ENCODE data around the gene GLIPR1.
A peak's percentile ranks its signal among the peaks of the same experiment; 100 is the strongest.
"Not testable (repeated sequence)": the region's sequence is repeated elsewhere in the genome, so short reads cannot be mapped to it uniquely, and the experiment has no call there.

The GLIPR1 gene

DNA sequence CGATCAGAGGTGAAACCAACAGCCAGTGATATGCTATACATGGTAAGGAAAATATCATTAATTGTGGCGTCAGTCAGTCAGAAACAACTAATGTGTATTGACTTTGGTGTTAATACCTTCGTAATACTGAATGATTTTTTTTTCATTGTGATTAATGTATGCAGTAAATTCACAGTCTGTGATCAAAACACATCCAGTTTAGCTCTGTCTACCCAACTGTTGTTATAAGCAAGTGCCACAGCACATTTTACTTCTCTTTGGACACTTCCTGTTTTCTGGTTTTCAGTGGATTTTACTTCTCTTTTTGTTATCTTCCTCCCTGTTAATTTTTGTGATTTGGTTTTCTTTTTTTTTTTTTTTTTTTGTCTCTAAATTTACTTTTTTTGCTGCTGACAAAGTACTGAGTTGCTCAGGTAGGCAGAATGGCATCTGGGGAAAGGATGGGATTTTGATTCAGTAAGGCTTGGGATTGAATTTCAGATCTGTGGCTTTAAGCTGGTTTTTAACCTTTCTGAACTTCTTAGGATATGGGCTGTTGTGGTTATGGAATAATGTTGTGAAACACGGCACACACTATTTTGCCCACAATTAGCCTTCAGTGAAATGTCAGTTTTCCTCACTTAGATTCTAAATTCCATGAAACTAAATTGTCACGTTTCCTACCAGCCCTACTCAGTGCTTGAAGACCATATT lies 604 bp downstream of the GLIPR1 start:
- Mint-ChIP-seq H3K9me3 (no peaks in the 10 kb centered on the region), H3K4me1 (peaks cover 27% of the 10 kb centered on the region), H3K4me3 (peak overlapping the region; percentile 56 to 86 (median 62)), H3K27ac (peak overlapping the region; percentile 29 to 93 (median 84)), H3K36me3 (ENCODE audit: low read depth) (no peaks in the 10 kb centered on the region), H3K27me3 (ENCODE audit: low read depth) (no peaks in the 10 kb centered on the region)
- TF ChIP-seq, protein P1, sequence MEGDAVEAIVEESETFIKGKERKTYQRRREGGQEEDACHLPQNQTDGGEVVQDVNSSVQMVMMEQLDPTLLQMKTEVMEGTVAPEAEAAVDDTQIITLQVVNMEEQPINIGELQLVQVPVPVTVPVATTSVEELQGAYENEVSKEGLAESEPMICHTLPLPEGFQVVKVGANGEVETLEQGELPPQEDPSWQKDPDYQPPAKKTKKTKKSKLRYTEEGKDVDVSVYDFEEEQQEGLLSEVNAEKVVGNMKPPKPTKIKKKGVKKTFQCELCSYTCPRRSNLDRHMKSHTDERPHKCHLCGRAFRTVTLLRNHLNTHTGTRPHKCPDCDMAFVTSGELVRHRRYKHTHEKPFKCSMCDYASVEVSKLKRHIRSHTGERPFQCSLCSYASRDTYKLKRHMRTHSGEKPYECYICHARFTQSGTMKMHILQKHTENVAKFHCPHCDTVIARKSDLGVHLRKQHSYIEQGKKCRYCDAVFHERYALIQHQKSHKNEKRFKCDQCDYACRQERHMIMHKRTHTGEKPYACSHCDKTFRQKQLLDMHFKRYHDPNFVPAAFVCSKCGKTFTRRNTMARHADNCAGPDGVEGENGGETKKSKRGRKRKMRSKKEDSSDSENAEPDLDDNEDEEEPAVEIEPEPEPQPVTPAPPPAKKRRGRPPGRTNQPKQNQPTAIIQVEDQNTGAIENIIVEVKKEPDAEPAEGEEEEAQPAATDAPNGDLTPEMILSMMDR (IDR thresholded peaks at IDR 0.05; ENCODE audit: unreplicated experiment in 3 of 3): no peak

DNA sequence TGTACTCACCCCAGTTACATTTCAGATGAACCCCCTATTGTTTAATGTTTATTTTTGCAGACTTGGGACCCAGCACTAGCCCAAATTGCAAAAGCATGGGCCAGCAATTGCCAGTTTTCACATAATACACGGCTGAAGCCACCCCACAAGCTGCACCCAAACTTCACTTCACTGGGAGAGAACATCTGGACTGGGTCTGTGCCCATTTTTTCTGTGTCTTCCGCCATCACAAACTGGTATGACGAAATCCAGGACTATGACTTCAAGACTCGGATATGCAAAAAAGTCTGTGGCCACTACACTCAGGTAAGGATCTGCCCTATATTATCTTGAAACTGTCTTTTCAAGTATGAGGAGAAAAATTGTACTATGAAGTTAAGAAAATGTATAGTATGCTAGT lies 1.2 kb downstream of the GLIPR1 start:
- H3K27ac Mint-ChIP-seq: peak overlapping the region in 2 of 3 experiments; percentile 84 to 93
- TF ChIP-seq, protein P1 (IDR thresholded peaks at IDR 0.05; ENCODE audit: unreplicated experiment in 3 of 3): no peak
- H3K36me3 Mint-ChIP-seq (ENCODE audit: low read depth): no peaks in the 10 kb centered on the region
- H3K27me3 Mint-ChIP-seq (ENCODE audit: low read depth): no peaks in the 10 kb centered on the region
- H3K4me3 Mint-ChIP-seq: peak overlapping the region; percentile 16 to 86 (median 62)
- no peaks in the 10 kb centered on the region for H3K9me3 Mint-ChIP-seq
- peaks cover 27% of the 10 kb centered on the region for H3K4me1 Mint-ChIP-seq

DNA sequence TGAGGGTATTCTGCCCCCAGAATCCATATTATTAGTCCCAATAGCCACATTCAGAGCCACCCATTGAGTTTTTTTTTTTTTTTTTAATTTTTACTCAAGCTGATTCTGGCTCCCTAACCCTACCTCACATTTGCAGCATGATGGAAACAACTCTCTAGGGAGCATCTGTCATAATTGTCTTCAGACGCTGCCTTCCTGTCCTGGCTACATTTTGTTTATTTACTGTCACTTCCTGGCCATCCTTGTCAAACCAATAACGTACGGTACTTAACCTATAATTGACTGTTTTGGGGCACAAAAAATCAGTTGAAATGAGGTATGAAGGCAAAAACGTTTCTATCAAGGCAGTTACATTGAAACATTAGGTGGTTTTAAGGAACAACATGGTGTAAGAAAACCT lies 2.1 kb downstream of the GLIPR1 start:
- H3K36me3 Mint-ChIP-seq (ENCODE audit: low read depth): no peaks in the 10 kb centered on the region
- H3K4me1 Mint-ChIP-seq: peaks cover 27% of the 10 kb centered on the region
- no peaks in the 10 kb centered on the region for H3K27me3 Mint-ChIP-seq (ENCODE audit: low read depth)
- H3K4me3 Mint-ChIP-seq: peak overlapping the region in 2 of 3 experiments; percentile 45 to 58
- peak overlapping the region in 1 of 3 experiments; percentile 84 for H3K27ac Mint-ChIP-seq
- TF ChIP-seq, protein P1 (IDR thresholded peaks at IDR 0.05; ENCODE audit: unreplicated experiment in 3 of 3): no peak
- H3K9me3 Mint-ChIP-seq: no peaks in the 10 kb centered on the region

DNA sequence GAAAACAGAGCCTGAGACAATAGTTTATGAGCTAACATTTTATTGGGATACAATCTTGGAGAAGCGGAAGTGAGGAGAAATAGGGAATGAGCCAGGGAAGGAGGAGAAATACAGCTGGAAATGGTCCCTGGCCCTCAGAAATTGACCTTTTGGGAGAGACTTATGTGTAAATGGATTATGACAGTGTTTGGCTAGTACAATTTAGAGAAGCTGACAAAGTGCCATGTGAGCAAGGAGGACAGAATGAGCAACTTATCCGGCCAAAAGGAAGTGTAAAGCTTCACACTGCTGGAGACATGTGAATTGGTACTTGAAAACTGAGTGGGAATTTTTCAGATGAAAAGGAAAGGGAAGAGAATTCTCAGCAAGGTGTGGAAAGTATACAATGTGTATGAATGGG lies 2.9 kb downstream of the GLIPR1 start:
- no peaks in the 10 kb centered on the region for H3K36me3 Mint-ChIP-seq (ENCODE audit: low read depth)
- no peaks in the 10 kb centered on the region for H3K27me3 Mint-ChIP-seq (ENCODE audit: low read depth)
- TF ChIP-seq, protein P1 (IDR thresholded peaks at IDR 0.05; ENCODE audit: unreplicated experiment in 3 of 3): no peak
- H3K4me1 Mint-ChIP-seq: peaks cover 27% of the 10 kb centered on the region
- no peak overlapping the region for H3K4me3 Mint-ChIP-seq
- no peak overlapping the region for H3K27ac Mint-ChIP-seq
- no peaks in the 10 kb centered on the region for H3K9me3 Mint-ChIP-seq

DNA sequence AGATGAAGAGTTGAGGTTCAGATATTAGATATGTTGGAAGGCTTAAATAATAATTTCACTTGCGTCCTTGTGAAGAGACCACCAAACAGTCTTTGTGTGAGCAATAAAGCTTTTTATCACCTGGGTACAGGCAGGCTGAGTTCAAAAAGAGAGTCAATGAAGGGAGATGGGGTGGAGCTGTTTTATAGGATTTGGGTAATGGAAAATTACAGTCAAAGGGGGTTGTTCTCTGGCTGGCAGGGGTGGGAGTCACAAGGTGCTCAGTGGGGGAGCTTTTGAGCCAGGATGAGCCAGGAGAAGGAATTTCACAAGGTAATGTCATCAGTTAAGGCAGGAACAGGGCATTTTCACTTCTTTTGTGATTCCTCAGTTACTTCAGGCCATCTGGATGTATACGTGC lies 3.9 kb downstream of the GLIPR1 start:
- not testable (repeated sequence) for H3K36me3 Mint-ChIP-seq (ENCODE audit: low read depth); H3K4me3 Mint-ChIP-seq; H3K27ac Mint-ChIP-seq; H3K9me3 Mint-ChIP-seq; H3K27me3 Mint-ChIP-seq (ENCODE audit: low read depth)
- H3K4me1 Mint-ChIP-seq: peaks cover 30% of the 10 kb centered on the region

DNA sequence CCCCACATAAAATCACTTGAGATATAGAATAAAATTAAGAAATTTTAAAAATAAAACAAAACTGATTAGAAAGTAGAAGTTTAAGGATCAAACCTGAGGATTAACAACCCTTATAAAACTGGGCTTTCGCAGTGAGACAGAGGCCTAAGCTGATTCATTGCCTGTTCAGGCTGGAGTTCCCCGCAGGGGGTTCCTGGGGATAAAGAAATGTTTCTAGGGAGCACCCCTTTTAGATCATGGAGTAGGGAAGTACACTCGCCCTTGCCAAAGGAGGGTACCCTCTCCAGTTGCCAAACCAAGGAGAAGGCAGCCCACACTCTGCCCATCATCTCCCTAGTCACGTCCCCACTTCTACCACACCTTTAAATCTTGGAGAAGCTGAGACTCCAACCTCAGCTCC lies 6.8 kb downstream of the GLIPR1 start:
- Mint-ChIP-seq H3K36me3 (ENCODE audit: low read depth) (no peaks in the 10 kb centered on the region), H3K27ac (no peak overlapping the region), H3K4me3 (no peak overlapping the region), H3K4me1 (peaks cover 14% of the 10 kb centered on the region), H3K9me3 (no peaks in the 10 kb centered on the region), H3K27me3 (ENCODE audit: low read depth) (no peaks in the 10 kb centered on the region)
- TF ChIP-seq, protein P1 (IDR thresholded peaks at IDR 0.05; ENCODE audit: unreplicated experiment in 3 of 3): no peak
